GM12864 (cell line): ENCODE results near the gene PBX2.
"Not testable (repeated sequence)": the region's sequence is repeated elsewhere in the genome, so short reads cannot be mapped to it uniquely, and the experiment has no call there.

ENCODE experiments used
- DNase-seq: peaks from one replicate; pipeline ENCODE4 v3.0.0-alpha.2; 2011; ENCODE audit warnings: low read depth
- H3K4me3 ChIP-seq: 2 replicates; pipeline ENCODE4 v1.5.1; 2011; ENCODE audit warnings: mild to moderate bottlenecking, low read depth, low read length, control low read depth
- TF ChIP-seq, protein P1 (sequence below): IDR thresholded peaks from 2 replicates; pipeline ENCODE4 v1.5.1; 2011; ENCODE audit warnings: low read depth, mild to moderate bottlenecking, moderate library complexity, low read length, control low read depth, inconsistent platforms; ENCODE audit errors: missing control alignments

PBX2 gene

DNA sequence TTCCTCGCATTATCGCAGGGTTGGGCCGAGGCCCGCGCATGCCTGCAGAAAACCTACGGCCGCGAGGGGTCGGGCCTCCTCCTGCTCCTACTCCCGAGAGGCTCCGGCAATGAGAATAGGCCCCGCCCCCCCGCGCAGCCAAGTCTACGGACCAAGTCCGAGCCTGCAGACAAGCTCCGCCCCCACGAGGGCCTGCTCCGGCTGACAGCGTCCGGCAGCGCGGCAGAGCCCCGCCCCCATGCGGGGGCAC is 5.6 kb upstream of the PBX2 start:
- peak overlapping the region; percentile 83 for H3K4me3 ChIP-seq
- TF ChIP-seq, protein P1, sequence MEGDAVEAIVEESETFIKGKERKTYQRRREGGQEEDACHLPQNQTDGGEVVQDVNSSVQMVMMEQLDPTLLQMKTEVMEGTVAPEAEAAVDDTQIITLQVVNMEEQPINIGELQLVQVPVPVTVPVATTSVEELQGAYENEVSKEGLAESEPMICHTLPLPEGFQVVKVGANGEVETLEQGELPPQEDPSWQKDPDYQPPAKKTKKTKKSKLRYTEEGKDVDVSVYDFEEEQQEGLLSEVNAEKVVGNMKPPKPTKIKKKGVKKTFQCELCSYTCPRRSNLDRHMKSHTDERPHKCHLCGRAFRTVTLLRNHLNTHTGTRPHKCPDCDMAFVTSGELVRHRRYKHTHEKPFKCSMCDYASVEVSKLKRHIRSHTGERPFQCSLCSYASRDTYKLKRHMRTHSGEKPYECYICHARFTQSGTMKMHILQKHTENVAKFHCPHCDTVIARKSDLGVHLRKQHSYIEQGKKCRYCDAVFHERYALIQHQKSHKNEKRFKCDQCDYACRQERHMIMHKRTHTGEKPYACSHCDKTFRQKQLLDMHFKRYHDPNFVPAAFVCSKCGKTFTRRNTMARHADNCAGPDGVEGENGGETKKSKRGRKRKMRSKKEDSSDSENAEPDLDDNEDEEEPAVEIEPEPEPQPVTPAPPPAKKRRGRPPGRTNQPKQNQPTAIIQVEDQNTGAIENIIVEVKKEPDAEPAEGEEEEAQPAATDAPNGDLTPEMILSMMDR = peak; percentile 27
- peak; percentile 98 for DNase-seq

DNA sequence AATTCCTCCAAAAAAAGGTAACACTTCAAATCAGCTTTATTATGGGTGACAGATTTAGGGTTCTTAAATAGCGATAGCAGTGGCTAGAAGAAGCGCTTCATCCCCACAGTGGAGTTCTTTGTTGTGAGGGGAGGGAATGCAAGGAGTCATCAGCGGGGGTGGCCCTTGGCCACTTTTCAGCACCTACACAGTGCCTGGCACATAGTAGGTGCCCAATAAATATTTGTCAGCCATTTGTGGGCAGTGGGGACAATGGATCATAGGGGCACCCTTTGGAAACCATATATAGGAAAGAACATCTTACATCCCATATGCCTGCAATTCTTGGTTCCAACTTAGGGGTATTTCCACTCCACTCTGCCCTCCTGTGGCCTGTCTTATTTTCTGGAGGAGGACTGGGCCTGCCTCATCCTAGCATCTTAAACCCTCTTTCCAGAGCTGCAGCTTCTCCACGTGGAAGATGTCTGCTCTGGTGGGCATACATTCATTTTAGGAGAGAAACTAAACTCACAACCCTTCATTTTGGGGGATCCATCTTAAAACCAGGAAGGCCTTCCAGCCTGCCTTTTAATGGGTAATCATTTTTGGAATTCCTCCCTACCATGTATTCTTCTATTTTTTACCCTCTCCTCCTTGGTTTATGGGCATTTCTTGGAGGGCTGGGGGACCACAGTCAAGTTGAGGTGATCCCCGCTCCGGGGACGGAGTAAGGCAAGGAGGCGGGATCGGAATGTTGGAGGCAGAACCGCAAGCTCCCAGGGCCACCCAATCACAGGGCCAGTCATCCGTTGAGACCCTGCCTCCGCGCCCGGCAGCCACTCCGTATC is 5.0 kb upstream of the PBX2 start:
- H3K4me3 ChIP-seq = peak overlapping the region; percentile 61
- DNase-seq = no peak
- TF ChIP-seq, protein P1 = peak; percentile 67

DNA sequence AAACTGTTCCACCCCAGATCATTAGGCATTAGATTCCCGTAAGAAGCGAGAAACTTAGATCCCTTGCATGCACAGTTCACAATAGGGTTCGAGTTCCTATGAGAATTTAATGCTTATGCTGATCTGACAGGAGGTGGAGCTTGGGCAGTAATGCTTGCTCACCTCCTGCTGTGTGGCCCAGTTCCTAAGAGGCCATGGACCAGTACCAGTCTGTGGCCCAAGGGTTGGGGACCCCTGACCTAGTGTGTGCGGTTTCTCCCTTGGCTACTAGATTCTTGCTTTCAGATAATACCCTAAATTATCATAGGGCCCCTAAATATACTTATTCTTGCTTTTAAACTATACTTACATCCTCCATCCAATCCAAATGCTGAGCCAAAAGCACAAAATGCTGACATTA is 4.4 kb upstream of the PBX2 start:
- DNase-seq = no peak
- TF ChIP-seq, protein P1 = no peak
- H3K4me3 ChIP-seq = no peak overlapping the region

DNA sequence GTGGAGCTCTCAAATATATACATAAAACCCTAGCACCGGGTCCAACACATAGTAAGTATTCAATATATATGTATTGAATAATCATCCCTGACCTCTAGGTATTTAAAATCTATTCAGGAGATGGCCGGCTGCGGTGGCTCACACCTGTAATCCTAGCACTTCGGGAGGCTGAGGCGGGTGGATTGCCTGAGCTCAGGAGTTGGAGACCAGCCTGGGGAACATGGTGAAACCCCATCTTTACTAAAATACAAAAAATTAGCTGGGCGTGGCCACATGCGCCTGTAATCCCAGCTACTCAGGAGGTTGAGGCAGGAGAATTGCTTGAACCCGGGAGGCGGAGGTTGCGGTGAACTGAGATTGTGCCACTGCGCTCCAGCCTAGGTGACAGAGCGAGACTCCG is 3.1 kb upstream of the PBX2 start:
- not testable (repeated sequence) for DNase-seq
- H3K4me3 ChIP-seq = peak overlapping the region; percentile 97

DNA sequence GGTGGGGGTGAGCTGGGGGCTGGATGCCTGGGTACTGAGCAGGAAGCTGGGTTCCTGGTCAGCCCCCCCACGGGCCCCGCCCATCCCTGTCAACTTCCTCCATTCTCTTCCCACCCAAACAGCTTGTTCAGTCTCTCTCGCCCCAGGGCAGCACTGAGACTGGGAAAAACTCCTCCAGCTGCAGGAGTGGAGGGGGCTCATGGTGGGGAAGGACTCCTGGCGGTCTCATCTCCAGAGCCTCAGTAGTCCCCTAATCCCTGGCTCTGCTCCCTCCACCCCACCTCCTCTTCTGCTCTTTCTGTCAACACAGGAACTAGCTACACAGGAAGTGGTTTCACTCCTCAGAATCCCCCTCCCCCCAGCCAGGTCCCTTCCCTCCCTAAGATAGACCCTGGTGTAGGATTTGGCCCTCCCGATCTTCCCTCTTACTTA is 2.6 kb upstream of the PBX2 start, which contains the start of gene GPSM3:
Gene GPSM3, minus strand, starts transcription at position 36 of the 432 bp plus-strand sequence. CDS start 130 bp downstream, outside the sequence.
- DNase-seq = no peak
- H3K4me3 ChIP-seq = peak within 1 kb of the TSS; percentile 97

DNA sequence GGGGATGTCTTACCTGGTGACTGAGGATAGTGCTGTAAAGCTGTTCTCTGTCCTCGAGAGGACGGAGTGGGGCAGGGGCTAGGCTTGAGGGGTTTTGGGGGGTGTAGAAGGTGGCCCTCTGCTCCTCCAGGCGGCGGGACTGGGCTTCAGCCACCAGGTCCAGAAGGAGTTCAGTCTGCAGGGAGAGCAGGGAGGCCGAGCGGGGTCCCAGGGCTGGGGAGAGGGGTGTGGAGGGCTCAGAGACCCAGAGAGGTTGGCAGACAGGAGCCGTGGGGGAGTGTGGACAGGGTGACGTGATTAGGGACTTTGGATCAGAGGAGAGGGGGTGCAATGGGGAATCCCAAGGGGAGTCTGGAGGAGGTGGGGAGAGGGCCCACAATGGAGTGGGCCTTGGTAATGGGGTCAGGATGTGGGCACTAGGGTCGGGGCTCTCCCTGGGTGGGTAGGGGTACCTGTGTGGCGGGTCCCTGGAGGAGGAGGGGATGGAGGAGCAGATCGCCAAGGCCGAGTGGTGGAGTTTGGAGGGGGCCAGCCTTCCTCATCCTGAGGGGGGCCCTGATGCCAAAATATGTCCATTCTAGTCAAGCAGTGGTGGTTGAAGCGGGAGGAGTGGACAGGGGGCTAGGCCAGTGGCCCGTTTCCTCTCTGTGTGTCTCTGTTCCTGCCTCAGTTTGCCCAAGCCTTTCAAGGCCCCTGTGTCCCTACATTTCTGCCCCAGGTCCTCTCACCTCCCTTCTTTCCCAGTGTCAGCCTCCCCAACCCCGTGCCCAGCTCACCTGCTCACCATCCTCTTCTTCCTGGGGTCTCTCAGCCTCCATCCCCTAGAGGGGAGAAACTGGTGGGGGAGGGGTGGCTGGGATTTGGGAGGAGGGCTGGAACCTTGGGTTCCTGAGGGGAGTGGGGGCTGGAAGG is 1.9 kb upstream of the PBX2 start:
- no peak for DNase-seq
- TF ChIP-seq, protein P1 = no peak
- peak overlapping the region; percentile 97 for H3K4me3 ChIP-seq

More for the DNA sequence above, 2.6 kb upstream of the PBX2 start, which contains the start of gene GPSM3:
- TF ChIP-seq, protein P1 = no peak
